H1 (cell line): ENCODE measurements around the gene AQP4. TPM values are rescaled to one million over a fixed set of nuclear protein-coding genes. Genes with fewer than 3 reads are reported as not detected.

ENCODE experiments used
- ATF3 ChIP-seq: IDR thresholded peaks from 2 replicates; pipeline ENCODE4 v1.6.1; 2011; ENCODE audit warnings: low read depth, mild to moderate bottlenecking, low read length; ENCODE audit not compliant: insufficient read depth
- CTCF ChIP-seq, 3 experiments: IDR thresholded peaks; 1 replicate in 2 of 3; 2 replicates in 1 of 3; pipeline versions ENCODE4 v1.5.1 to v1.6.1; 2011; ENCODE audit warnings: low read length in 3 of 3, mild to moderate bottlenecking in 3 of 3, inconsistent platforms in 2 of 3, low read depth in 1 of 3, moderate library complexity in 1 of 3; ENCODE audit not compliant: insufficient read depth in 1 of 3; ENCODE audit errors: control extremely low read depth in 1 of 3
- SAP30 ChIP-seq: fragments of 300-600 bp; sonication (generic); IDR thresholded peaks from 2 replicates; pipeline ENCODE4 v1.7.1; 2012; ENCODE audit warnings: low read length, moderate library complexity, mild to moderate bottlenecking, inconsistent platforms; ENCODE audit not compliant: insufficient read depth, insufficient replicate concordance
- TCF12 ChIP-seq: IDR thresholded peaks from 2 replicates; pipeline ENCODE4 v1.6.1; 2011; ENCODE audit warnings: low read depth, mild to moderate bottlenecking, low read length
- polyA plus RNA-seq, 7 experiments: library from polyadenylated mRNA; depleted of rRNA in 3 of 7; stranded (reverse) in 5 of 7; unstranded in 2 of 7; fragments of >200 nt in 5 of 7; fragments of 200-250 nt in 2 of 7; gene quantifications; 1 replicate in 5 of 7; 2 replicates in 1 of 7; 4 replicates in 1 of 7; pipeline versions ENCODE4 v1.2.1 to v1.2.3, GENCODE V29; 2011 to 2013; ENCODE audit warnings: missing spikeins in 2 of 7, mixed read lengths in 2 of 7
- total RNA-seq: library from RNA; stranded (reverse); fragmentation: NEBNext Ultra II Directional; extraction: Animal tissue kit (Norgen Biotek cat#: 25700); gene quantifications from 2 replicates; pipeline ENCODE4 v1.2.1, GENCODE V29; 2021

AQP4 gene
- total and polyA plus RNA-seq, 2 of the 8 experiments (the other 6 are each of a cell fraction or from before 2014, with no cell fraction given), result 2.2 to 2.8 TPM

GRCh38 chr18:26908906-26909305 is 43.4 kb upstream of the AQP4 start (continued):
- no peak for TF ChIP-seq ATF3
- TF ChIP-seq CTCF (IDR thresholded peaks at IDR 0.05; ENCODE audit: control extremely low read depth in 1 of 3, insufficient read depth in 1 of 3, low read depth in 1 of 3, low read length in 3 of 3), result no peak
- TF ChIP-seq TCF12, result no peak
- no peak for TF ChIP-seq SAP30
